Mesodermal cell (in vitro differentiated cells): ENCODE data around the gene MAST4. TPM values are rescaled to one million over a fixed set of nuclear protein-coding genes. Genes with fewer than 3 reads are reported as not detected.

ENCODE experiments used
- H3K27ac ChIP-seq: 2 replicates; pipeline ENCODE4 v1.7.0; 2013; ENCODE audit warnings: mild to moderate bottlenecking, low read depth, low read length, moderate library complexity; ENCODE audit not compliant: severe bottlenecking
- H3K36me3 ChIP-seq: 2 replicates; pipeline ENCODE4 v1.7.1; 2013; ENCODE audit warnings: mild to moderate bottlenecking, low read length, moderate library complexity; ENCODE audit not compliant: control insufficient read depth, insufficient read depth
- H3K4me1 ChIP-seq: one replicate; pipeline ENCODE4 v1.7.1; 2013; ENCODE audit warnings: mild to moderate bottlenecking, low read length; ENCODE audit not compliant: insufficient read depth, control insufficient read depth, poor library complexity, severe bottlenecking
- H3K4me3 ChIP-seq: 2 replicates; pipeline ENCODE4 v1.7.0; 2013; ENCODE audit warnings: low read length, control low read depth, mild to moderate bottlenecking; ENCODE audit not compliant: insufficient read depth, poor library complexity, severe bottlenecking; ENCODE audit errors: extremely low read depth
- H3K9me3 ChIP-seq: 2 replicates; pipeline ENCODE4 v1.7.1; 2013; ENCODE audit warnings: mild to moderate bottlenecking, low read length, moderate library complexity; ENCODE audit not compliant: control insufficient read depth
- WGBS, 2 experiments: methylation state at CpG; one replicate each; pipeline ENCODE4 v1.1.5; 2013; ENCODE audit warnings: missing lambda C conversion rate in 2 of 2; ENCODE audit not compliant: insufficient coverage in 2 of 2; 5-methylcytosine and 5-hydroxymethylcytosine counted together
- polyA plus RNA-seq, 2 experiments: library from polyadenylated mRNA; stranded (reverse); fragments of 50-300 nt; gene quantifications; one replicate each; pipeline ENCODE4 v1.2.3, GENCODE V29; 2013

The MAST4 gene
- polyA plus RNA-seq (2013, experiment 1 of 2) = 16.1 TPM
- 11.9 TPM for polyA plus RNA-seq (2013, experiment 2 of 2)

DNA sequence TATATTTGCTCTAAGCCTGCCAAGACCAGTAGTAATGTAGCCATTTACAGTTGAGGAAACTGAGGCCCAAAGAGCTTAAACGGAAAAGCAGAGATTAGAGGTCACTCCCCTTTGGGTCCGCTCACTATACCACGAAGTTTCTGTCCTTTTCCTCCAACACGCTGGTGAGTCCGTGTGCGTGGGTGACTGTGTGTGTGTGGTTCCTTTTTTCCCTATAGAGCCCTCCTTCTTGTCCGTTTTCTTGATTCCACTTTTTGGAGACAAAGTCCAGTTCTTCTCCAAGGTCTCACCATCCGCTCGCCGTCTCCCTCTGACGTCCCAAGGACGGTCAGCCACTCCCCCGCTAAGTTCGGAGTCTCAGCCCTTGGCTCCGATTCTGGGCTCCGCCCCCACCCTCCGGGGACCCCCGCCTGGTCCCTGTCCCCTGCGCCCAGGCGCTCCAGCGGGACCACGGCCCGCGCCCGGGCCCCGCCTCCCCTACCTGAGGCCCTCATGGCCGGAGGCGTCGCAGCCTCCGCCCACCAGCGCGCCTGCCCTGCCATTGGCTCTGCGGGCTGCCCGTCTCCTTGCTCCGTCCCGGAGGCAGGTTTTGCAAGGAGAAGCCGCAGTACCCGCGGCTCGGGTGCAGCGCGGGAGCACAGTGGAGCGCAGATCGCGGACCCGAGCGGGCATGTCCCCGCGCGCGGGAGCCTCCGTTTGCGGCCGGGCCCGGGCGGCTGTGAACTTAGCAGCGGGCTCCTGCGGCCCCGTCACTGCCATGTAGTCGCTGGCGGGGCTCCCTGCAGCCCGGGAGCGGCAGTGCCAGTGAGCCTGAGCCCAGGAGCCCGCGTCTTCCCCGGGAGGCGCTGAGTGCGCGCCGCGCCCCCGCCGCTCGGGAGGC is at the start of gene MAST4:
Gene MAST4 (plus strand): TSS at position 638 of the 880 bp plus-strand sequence. CDS start 263 bp downstream, outside the sequence.
- Histone ChIP-seq H3K4me1 (no peaks in the 10 kb centered on the region), H3K36me3 (no peaks in the 10 kb centered on the region), H3K4me3 (peak within 1 kb of the TSS; percentile 60), H3K27ac (no peak within 1 kb of the TSS), H3K9me3 (no peaks in the 10 kb centered on the region)
- WGBS, 2 experiments = 1% methylated on average over 43 to 66 of the region's 74 CpGs

- no peak overlapping the region for H3K4me3 ChIP-seq
- peaks cover 4% of the 10 kb centered on the region for H3K9me3 ChIP-seq
- no peaks in the 10 kb centered on the region for H3K4me1 ChIP-seq
- H3K36me3 ChIP-seq = no peaks in the 10 kb centered on the region
- no peak overlapping the region for H3K27ac ChIP-seq
Measured at GRCh38 chr5:66546541-66546940, 49.7 kb upstream of the MAST4 start.

DNA sequence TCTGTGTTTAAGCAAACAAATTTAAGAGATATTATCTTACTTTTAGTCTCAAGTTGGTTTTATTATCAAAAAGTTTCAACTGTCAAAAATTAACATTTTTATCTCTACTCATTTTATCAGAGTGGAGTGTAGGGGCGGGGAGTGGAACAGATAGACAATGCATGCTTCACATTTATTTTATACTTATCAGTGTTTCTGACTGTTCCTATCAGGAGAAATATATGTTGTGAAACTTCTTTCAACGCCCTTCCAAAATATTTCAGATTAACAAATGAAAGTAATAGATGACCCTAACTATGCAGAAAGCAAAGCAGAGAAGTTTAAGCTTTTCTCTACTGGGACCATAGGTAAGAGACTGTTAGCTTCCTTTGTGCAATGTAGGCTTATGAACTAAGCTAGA is 44.9 kb upstream of the MAST4 start:
- WGBS, 2 experiments = no CpG with 5 or more reads among the region's 2 CpGs
- Histone ChIP-seq H3K4me3 (no peak overlapping the region), H3K9me3 (peaks cover 13% of the 10 kb centered on the region), H3K27ac (no peak overlapping the region), H3K4me1 (no peaks in the 10 kb centered on the region), H3K36me3 (no peaks in the 10 kb centered on the region)

GRCh38 chr5:66551945-66552344 is 44.2 kb upstream of the MAST4 start:
- no peaks in the 10 kb centered on the region for H3K4me1 ChIP-seq
- H3K27ac ChIP-seq = no peak overlapping the region
- H3K4me3 ChIP-seq = no peak overlapping the region
- 20 to 83% methylated on average over 1 of the region's 1 CpG for WGBS, 2 experiments
- no peaks in the 10 kb centered on the region for H3K36me3 ChIP-seq
- H3K9me3 ChIP-seq = peaks cover 12% of the 10 kb centered on the region

GRCh38 chr5:66553368-66553912 is 42.8 kb upstream of the MAST4 start:
- Histone ChIP-seq H3K36me3 (no peaks in the 10 kb centered on the region), H3K9me3 (peaks cover 12% of the 10 kb centered on the region), H3K4me1 (no peaks in the 10 kb centered on the region), H3K4me3 (no peak overlapping the region), H3K27ac (no peak overlapping the region)
- WGBS, 2 experiments = 90 to 100% methylated on average over 1 of the region's 1 CpG

- Histone ChIP-seq H3K9me3 (peaks cover 12% of the 10 kb centered on the region), H3K27ac (no peak overlapping the region), H3K4me3 (no peak overlapping the region), H3K4me1 (no peaks in the 10 kb centered on the region), H3K36me3 (no peaks in the 10 kb centered on the region)
- WGBS, 2 experiments = 60 to 94% methylated on average over 1 to 3 of the region's 6 CpGs
Measured at GRCh38 chr5:66553916-66554575, 42.1 kb upstream of the MAST4 start.

- no peak overlapping the region for H3K4me3 ChIP-seq
- H3K4me1 ChIP-seq = no peaks in the 10 kb centered on the region
- WGBS, 2 experiments = 80 to 100% methylated on average over 1 to 2 of the region's 2 CpGs
- no peak overlapping the region for H3K27ac ChIP-seq
- H3K36me3 ChIP-seq = no peaks in the 10 kb centered on the region
- H3K9me3 ChIP-seq = peaks cover 12% of the 10 kb centered on the region
Measured at GRCh38 chr5:66554884-66555283, 41.3 kb upstream of the MAST4 start.

DNA sequence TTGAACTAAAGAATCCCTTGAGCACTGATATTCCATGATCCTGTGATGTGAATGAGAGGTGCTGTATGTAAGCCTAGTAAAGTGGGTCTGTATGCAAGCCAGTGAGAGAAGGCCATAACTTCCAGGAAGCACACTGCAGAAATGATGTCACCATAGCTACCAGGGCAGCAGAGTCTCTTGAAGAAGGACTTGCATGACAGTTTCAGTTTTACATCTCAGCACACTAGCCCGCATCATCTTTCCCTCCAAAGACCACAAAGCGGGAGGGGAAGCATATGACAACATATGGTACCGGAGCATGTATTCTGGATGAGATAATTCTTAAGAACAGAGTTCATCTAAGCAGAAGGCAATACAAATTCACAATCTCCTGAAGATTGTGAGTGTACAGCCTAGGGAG is 37.6 kb upstream of the MAST4 start:
- no peaks in the 10 kb centered on the region for H3K36me3 ChIP-seq
- peaks cover 12% of the 10 kb centered on the region for H3K9me3 ChIP-seq
- WGBS, 2 experiments = no CpG with 5 or more reads among the region's 3 CpGs
- no peak overlapping the region for H3K27ac ChIP-seq
- no peaks in the 10 kb centered on the region for H3K4me1 ChIP-seq
- H3K4me3 ChIP-seq = no peak overlapping the region

- Histone ChIP-seq H3K4me1 (no peaks in the 10 kb centered on the region), H3K27ac (no peak overlapping the region), H3K36me3 (no peaks in the 10 kb centered on the region), H3K4me3 (no peak overlapping the region), H3K9me3 (peaks cover 1% of the 10 kb centered on the region)
- 89 to 93% methylated on average over 2 to 3 of the region's 4 CpGs for WGBS, 2 experiments
Measured at GRCh38 chr5:66560371-66560770, 35.8 kb upstream of the MAST4 start.

DNA sequence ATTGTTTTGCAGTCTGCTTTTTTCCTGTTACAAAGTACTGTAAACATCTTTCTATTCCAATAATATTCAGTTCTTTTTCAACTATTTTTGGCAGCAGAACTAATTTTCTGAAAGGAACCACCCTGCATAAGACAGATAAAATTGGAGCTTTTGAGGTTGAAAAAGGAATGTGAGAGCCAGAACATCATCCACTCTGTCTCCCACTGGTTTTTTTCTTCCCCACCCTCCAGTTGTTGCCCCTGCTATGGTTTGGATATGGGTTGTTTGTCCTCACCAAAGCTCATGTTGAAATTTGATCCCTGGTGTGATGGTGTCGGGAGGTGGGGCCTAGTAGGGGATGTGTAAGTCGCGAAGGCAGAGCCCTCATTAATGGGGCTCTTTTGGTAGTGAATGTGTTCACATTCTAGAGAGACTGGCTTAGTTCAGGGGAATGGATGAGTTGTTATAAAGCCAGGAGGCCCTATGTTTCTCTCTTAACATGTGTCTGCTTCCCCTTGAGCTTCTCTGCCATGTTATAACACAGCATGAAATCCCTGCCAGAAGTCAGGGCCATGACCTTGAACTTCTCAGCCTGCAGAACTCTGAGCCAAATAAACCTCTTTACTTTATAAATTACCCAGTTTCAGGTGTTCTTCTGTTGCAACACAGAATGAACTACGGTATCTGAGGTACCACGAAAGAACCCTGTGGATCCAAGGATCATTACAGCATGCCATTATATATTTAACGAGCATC is 34.8 kb upstream of the MAST4 start:
- H3K9me3 ChIP-seq = no peaks in the 10 kb centered on the region
- H3K4me3 ChIP-seq = no peak overlapping the region
- H3K27ac ChIP-seq = no peak overlapping the region
- H3K4me1 ChIP-seq = peaks cover 3% of the 10 kb centered on the region
- 88 to 89% methylated on average over 2 to 5 of the region's 6 CpGs for WGBS, 2 experiments
- no peaks in the 10 kb centered on the region for H3K36me3 ChIP-seq
